ENCODE data around the gene HAVCR2.

The HAVCR2 gene

DNA sequence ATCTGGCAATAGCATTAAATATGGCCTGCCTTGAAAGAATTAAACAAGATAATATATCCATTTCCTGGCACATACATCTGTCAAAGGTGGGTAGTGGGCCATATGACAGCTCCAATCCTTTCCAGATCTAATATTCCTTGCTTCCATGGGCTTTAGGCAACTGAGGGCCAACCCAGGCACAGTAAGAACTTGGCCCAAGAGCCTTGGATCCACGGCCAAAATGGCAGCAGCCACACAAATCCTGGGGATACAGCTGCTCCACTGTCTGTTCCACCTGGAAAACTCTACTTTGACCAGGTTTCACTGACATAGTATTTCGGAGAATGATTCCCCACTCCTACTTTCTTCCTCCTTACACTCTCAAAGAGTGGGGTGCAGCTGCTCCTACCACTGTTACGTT lies 63.2 kb downstream of the HAVCR2 start:
- DNase-seq (ENCODE audit: low read depth), result no peak

DNA sequence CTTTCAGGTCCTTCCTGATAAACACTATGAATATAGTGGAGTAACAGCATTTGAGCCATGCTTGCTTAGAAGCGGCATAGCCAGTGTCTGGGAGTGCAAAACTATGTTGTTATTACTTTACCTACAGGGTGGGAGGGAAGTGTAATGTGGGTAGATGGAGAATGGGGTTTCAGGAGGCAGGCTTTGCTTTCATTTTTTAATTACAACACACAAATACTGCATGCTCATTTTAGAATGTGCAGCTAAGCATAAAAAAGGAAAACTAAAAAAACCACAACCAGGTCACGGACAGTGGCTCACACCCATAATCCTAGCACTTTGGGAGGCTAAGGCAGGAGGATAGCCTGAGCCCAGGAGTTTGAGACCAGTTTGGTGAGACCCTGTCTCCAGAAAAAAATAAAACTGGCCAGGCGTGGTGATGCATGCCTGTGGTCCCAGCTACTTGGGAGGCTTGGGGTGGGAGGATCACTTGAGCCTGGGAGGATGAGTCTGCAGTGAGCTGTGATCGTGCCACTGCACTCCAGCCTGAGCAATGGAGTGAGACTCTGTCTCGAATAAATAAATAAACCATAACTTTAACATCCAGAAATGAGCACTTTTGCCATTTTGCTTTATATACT lies 70.2 kb downstream of the HAVCR2 start:
- no peak for DNase-seq (ENCODE audit: low read depth)
